Measurements from ENCODE around the gene FBXO21.
A peak's percentile ranks its signal among the peaks of the same experiment; 100 is the strongest.

Gene FBXO21

DNA sequence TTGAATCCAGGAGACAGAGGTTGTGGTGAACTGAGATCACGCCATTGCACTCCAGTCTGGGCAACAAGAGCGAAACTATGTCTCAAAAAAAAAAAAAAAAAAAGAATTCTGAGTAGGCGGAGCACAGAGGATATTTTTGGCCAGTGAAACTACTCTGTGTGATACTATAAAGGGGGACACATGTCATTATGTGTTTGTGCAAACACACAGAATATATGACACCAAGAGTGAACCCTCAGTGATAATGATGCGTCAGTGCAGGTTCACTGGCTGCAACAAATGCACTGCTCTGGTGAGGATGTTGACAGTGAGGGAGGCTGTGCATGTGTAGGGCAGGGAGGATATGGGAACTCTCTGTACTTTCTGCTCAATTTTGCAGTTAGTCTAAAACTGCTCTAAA is 24.2 kb downstream of the FBXO21 start:
- no peak for DNase-seq (ENCODE audit: extremely low read depth in 1 of 2, low read depth in 1 of 2)

DNA sequence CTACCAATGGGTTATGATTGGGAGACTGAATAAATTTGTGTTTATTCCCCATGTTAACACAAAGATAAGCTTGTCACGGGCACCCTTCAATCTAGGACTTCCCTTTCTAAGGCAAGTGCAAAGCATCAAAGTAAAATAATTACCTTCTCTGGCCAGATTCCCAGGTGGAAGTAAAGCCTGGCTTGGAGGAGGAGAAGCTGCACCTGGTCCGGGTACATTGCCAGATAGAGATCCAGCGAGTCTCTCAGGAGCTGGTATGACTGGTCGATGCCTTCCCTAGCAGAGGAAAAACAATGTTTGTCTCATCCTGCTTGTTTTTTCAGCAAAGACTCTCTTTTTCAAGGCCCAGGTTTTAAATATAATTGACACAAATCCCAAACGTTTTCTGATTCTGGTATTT is 24.9 kb downstream of the FBXO21 start:
- no peak for DNase-seq (ENCODE audit: extremely low read depth in 1 of 2, low read depth in 1 of 2)

DNA sequence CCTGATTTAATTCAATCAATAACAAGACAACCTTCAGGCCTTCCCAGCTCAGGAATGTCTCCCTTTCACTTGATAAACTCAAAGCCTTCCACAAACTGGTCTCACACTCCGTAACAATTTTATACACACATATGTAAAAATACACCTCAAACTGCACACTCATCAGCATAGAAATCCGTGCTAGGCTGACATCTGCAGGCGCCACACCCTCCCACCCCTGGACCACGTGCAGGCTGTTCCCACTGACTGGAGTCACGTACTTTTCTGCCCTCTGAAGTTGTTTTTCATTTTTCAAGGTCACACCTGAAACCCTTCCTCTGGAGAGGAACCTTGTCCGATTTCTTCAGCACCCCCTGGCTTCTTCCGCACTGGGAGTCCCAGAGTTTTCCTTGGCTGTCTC is 27.6 kb downstream of the FBXO21 start:
- DNase-seq (ENCODE audit: extremely low read depth in 1 of 2, low read depth in 1 of 2) = no peak

DNA sequence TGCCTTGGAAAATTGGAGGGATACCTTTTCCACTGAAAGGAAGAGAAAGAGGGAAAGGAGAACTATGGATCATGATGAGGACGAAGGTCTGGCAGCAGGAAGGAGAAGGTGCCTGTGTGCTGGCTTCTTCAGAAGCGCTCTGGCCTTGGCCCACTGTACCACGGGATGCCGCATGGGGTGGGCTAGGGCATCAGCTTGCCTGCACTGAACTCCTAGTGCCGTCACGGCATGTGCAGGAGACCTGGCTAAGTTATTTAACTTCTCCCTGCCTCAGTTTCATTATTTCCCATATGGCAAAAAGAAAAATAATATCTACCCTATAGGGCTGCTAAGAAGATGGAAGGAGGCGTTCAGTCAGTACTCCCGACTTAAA is 28.1 kb downstream of the FBXO21 start:
- DNase-seq (ENCODE audit: extremely low read depth in 1 of 2, low read depth in 1 of 2) = no peak

DNA sequence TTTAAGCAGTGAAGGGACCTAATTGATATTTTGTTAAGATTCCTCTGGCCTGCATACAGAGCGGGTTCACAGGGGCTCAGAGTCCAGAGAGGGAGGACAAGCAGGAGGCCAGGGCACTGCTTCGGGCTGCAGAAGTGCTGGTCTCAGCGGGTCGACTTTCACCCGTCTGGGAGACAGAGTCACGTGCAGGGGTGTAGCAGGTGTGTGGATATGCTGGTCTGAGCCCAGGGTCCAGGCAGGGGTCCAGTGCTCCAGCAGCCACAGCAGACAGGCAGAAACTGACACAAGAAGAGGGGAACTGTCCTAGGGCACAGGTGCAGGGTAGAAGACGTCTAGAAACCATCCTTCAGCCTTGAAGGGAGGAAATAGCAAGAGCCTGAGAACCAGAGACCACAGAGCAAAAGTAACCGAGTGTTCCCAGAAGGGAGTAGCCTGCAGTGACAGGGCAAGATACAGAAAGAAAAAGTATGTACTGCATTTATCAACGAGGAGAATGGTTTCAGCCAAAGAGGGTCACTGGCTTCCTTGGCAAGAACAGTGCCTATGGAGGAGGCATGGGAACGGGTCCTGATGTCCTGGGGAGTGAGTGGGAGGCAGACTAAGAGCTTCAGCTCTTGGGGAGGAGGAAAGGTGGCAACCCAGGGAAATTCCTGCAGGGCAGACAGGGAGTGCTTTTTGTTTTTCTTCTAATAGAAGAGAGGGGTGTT is 28.7 kb downstream of the FBXO21 start:
- DNase-seq (ENCODE audit: extremely low read depth in 1 of 2, low read depth in 1 of 2) = no peak

DNA sequence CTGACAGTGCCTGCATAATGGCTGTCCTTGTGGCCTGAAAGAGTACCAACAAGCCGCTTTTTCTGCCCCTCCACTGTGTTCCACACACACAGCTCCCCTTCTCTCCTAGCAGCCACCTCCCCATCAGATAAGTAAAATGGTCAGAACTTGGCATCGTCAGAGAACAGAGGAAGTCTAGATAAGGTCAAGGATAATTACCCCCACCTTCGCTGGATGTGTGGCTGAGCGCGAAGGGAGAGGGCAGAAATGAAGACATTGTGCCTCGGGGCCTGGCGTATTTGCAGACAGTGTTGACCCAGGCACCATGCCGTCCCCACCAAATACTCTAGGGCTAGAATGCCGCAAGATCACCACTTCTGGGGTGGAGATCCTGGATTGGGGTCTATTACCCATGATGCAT is 30.6 kb downstream of the FBXO21 start:
- no peak for DNase-seq (ENCODE audit: extremely low read depth in 1 of 2, low read depth in 1 of 2)

DNA sequence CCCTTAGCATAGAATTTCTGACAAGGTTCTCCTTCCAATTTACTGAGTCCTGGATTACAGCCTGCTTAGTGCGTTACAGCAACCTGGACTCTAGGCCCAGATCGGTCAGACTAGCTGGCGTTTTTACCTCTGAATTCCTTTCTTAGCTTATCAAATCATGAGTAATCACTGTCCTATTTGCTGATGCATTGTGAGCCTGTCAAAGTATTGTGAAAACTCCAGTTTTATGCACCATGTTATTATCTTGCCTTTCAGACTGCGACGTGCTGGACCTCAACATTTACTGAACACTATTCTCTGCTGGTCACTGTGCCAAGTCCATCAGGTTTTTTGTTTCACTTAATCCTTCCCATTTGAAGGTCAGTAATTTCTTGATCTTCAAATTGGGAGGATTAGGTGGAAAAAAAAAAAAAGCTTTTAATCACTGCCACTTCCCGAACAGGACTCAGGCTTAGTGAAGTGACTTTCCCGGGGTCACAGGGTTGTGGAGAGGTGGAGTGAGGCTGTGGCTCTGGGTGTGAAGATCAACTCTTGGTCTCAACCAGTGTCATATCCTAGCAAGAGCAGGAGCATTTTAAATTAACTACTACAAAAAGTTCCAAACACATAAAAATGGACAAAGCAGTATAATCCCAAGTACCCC is 31.2 kb downstream of the FBXO21 start:
- DNase-seq (ENCODE audit: extremely low read depth in 1 of 2, low read depth in 1 of 2) = no peak

DNA sequence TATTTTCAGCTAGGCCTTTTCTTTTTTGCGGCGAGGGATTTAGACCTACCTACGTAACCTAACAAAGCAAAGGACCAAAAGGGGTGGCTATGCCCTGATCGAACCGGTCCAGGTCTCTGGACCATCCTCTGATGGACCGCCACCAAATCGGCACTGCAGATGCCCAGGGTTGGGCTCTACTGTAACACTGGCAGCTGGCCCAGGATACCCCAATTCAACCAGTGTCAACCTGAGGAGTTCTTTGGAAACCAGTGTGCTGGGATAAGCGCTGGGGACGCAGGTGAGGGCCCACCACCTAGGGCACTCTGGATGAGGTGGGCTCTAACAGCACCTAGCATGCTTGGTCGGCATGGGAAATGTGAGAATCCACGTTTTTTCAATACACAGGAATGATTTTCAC is 32.2 kb downstream of the FBXO21 start:
- no peak for DNase-seq (ENCODE audit: extremely low read depth in 1 of 2, low read depth in 1 of 2)

DNA sequence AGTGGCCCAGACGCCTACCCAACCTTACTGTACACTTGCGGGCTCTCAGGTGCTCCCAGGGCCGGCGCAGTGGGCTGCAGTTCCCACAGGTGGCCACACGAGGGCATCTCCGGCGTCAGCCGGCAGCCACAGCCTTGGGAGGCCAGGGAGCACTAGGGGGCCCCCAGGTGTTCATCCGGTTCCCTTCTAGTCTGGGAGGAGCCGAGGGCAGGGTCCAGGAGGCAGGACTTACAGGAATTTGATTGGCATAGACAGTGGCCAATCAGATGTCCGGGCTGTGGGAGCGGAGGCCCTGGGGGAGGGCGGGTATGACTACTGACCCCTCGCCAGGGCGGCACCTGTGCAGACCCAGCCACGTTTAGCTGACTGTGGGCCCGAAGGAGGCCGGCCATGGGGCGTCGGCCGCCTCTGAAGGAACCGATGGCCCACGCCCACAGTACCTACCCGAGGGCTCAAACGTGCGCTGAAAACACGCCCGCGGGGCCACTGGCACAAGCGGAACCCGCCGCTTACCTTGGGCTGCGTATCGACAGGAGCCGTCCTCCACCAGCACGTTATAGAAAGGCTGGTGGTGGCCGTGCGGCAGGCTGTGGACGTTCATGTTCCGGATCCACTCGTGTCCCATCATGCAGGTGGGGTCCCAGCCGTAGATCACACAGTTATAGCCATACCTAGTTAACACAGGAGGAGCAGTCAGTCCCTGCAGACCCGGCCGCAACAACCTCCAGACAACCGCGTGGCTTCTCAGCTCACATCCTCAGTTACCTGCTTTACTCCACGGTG is 34.8 kb downstream of the FBXO21 start:
- peak in 1 of 2 donors; percentile 54 for DNase-seq (ENCODE audit: extremely low read depth in 1 of 2, low read depth in 1 of 2)

DNA sequence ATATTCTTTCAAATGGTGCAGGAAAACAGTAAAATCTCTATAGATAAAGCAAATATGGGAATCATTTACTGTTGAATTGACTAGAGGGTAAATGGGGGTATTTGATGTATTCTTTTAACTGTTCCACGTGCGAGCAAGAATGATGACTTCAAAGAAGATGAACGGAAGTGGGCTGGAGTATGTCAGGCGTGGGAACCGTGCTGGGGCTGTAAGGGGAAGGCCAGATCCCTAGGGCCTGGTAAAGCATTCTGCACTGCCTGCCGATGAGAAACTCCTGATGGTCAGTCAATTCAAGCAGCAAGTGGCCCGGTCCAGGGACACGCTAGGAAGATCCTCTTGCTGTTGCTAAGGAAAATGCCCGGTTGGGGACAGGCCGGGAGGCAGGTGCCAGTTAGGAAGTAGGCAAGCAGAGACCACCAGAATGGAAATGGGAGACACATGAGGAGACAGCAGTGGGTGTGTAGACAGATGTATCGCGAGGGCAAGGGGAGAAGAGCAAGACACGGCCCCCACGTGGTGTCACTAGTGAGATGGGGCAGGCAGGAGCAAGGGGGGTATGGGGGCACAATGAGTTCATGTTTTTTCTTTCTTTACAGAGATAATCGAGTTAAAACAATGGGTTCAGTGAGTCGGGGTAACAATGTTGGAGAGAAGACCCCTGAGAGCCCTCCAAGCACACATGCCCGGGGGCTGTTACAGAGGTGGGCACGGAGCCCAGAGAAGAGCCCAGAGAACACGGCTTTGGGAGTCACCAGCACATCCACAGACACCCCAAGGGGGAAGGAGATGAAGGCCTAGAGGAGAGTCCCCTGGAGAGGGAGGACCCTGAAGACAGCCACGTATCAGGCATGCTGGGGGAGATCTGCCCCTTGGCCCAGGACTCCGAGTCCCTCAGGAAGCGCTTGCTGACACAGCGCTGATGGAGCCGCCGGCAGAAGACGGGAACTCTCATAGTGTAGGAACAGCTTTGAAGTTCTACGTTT is 37.2 kb downstream of the FBXO21 start:
- DNase-seq (ENCODE audit: extremely low read depth in 1 of 2, low read depth in 1 of 2) = no peak

DNA sequence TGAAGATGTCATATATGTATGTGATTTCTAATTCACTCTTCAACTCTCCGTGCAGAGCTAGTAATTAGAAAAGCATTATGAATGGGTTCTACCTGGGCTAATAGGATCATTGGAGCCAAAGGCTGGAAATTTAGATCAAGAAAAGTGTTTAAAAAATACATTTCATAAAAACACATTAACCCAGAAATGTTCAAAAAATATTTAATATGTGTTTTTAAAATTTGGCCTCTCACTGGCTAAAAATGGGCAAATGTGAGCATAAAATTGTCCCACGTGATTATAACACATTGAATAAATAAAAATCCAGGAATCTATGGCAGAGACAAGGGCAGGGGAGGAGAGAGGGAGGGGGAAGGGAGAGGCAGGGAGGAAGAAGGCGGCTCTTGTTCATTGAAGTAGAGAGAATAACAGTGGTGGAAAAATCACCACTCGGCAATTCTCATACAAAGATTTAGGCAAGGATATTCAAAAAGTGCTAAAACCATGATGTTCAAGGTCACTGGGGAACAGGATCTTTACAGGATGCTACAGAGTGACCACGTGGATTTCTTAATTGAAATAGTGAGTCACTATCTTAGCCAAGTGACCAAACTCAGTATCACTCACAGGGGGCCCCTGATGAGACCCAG is 38.8 kb downstream of the FBXO21 start:
- no peak for DNase-seq (ENCODE audit: extremely low read depth in 1 of 2, low read depth in 1 of 2)

DNA sequence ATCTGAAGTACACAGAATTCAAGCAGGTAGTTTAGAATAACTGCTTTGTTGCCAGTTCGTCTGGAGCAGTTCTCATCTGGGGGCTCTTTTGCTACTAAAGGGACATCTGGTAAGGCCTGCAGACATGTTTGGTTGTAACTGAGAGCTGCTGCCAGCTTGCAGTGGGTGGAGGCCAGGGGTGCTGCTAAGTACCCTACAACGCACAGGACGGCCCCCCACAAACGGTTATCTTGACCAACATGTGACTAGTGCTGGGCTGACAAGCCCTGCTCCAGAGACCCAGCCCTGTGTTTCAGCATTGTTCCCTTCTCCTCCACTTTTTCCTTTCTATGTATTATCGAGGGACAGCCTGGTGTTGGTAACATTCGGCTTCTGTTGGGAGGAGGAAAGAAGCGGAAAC is 40.8 kb downstream of the FBXO21 start:
- DNase-seq (ENCODE audit: extremely low read depth in 1 of 2, low read depth in 1 of 2) = no peak

DNA sequence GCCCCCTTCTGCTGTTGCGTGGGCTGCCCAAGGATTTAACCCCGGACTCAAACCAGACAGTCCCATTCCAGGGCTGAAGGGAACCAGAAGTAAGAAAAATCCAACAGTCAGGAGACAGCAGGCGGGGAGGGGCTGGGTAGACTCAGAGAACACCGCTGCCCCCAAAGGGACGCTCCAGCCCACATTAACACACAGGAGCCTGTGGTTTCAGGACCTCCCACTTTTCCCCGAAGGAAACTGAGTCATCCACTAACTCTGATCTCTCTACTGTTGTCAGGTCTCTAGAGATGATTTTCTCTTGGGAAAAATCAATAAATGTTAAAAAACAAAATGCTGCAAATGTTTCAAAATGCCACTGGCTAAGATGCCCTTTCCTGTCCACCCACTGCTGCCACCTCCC is 41.6 kb downstream of the FBXO21 start:
- DNase-seq (ENCODE audit: extremely low read depth in 1 of 2, low read depth in 1 of 2) = no peak

DNA sequence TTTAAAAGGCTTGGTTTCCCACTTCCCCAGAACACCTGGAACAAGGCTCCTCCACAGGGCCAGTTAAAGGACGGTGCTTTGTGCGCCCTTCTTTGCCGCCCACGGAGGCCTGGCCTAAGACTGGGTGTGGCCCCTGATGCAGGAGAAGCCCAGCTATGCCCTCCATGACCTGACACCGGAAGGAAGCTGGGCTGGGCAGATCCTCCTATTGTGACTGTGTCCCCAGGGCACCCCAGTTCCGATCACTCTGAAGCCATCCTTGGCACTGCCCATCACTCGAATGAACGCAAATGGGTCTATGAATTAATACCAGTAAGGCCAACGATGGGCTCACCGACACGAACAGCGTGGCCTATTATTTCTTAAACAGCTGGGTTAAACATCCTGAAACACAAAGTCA is 42.6 kb downstream of the FBXO21 start:
- DNase-seq (ENCODE audit: extremely low read depth in 1 of 2, low read depth in 1 of 2) = no peak

DNA sequence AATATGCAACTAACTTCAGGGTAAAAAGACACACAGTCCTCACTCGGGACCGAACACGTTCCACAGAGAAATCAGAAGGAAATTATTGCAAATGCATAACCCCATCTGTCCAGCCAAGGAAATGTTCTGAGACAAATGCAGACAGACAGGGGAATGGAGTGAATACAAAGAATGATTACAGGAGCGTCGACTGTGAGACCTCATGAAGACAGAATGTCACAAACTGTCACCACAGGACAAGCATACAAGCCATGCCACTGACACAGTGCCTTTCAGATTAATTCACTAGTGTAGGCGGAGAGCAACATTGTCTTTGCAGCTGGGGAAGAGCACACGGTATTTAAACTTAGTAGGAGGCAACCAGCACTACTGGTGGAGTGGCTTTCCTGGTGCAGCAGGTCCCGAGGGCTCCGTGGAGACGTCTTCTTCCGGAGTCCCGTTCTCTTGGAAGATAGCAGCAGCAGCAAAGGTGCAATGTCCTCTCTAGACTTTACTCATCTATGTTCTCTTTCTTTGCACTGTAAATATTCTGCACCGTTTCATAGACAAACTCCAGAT is 44.6 kb downstream of the FBXO21 start:
- no peak for DNase-seq (ENCODE audit: extremely low read depth in 1 of 2, low read depth in 1 of 2)

DNA sequence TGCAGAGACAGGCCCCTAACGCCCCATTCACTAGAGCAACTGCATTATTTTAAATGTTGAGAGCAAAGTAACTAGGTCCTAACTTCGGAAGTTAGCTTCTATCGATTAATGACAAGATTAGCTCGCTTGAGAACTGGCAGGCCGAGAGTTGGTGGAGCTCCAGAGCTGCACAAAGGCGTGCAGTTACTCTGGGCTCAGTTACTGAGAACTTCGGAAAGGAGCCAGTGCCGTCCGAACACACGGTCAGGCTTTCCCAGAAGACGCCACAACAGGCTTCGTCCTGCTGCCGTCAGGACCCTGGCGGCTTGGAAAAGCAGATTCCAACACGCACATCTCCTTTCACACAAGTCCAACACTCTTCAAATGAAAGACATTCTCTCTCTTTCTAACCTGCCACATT is 45.7 kb downstream of the FBXO21 start:
- no peak for DNase-seq (ENCODE audit: extremely low read depth in 1 of 2, low read depth in 1 of 2)

DNA sequence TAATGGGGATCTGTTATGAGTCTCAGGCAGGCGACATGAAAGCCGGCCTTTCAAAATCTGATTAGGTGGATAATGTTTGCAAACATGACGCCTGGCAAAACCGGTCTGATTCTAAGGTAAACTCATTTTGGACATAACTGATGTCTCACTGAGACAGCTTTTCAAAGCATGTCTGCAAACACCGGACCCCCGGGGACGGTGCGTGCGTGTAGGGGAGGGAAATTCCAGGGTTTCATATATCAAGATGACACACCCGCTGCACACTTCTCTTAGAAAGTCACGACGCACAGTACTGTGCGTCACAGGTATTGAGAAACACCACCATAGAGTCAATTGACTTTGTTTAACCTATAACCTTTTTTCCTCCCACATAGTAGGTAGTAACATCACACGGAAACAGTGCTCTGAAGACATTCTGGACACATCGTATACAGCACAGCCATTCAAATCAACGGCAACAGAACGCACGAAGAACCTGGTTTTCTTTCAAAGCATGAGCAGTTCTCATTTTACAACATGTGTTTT is 47.2 kb downstream of the FBXO21 start:
- DNase-seq (ENCODE audit: extremely low read depth in 1 of 2, low read depth in 1 of 2) = no peak

DNA sequence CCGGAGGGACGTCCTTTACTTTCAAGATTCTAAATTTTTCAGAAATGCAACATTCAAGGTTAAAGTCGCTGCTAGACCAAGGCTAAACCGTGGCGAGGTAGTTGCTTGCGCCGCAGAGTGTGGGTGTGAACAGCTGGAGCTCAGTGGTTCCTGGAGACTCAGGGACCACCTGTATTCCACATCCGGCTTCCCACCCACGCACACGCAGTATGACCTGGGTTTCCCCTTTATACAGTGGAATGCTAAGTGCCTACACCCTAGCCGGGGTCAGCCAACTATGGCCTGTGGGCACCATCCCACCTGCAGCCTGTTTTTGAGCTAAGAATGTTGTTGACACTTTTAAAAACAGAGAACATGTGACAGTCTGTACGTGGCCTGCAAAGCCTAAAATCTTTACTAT is 48.2 kb downstream of the FBXO21 start:
- DNase-seq (ENCODE audit: extremely low read depth in 1 of 2, low read depth in 1 of 2) = no peak

DNA sequence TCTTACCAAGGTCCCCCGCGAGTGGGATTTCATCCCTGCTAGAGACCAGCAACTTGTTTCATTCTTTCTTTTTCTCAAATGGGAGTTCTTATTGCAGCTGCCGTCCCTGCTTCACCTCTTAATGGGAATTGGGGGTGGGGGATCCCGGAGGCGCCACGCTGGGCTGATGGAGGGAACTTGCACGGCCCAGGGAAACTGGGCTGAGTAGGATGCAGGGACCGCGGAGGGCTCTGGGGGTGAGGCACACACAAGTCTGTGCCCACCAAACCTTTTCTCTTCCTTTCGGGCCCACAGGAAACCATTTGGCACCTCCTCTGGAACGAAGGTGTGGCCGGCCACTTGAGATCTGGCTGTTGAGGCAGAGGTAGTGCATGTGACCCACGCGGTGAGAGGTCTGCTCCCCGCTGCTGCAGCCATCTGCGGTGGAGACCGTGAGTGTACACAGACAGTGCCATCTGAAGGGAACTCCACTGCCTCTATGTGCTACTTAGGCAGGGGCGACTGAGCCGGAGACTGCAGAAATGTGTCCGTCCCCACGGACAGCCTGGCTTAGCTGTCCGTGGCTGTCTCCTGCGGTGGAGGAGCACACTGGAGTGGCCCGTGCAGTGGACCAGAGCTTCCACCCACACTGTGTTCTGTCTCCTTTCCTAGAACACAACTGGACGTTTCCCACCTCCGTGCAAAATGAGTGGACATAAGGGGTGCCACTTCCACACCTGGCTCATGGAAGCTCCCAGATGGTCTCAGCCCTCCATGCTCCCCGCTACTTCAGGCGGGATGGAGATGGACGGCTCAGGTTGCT is 49.0 kb downstream of the FBXO21 start:
- no peak for DNase-seq (ENCODE audit: extremely low read depth in 1 of 2, low read depth in 1 of 2)

Measured in activated CD8-positive, alpha-beta memory T cell treated with anti-CD3 and anti-CD28 coated beads for 1 hour (primary cell).